KOPT-K1 (cell line): ENCODE results near the gene MYLK.
"Not testable (repeated sequence)": the region's sequence is repeated elsewhere in the genome, so short reads cannot be mapped to it uniquely, and the experiment has no call there.

Source experiments
- H3K27ac ChIP-seq: fragments of 200-600 bp; sonication (generic); 2 replicates; pipeline ENCODE4 v1.5.1; 2016; ENCODE audit warnings: antibody characterized with exemption, mild to moderate bottlenecking, low read depth, low read length; ENCODE audit not compliant: poor library complexity, severe bottlenecking
- H3K36me3 ChIP-seq: fragments of 200-600 bp; sonication (generic); 2 replicates; pipeline ENCODE4 v1.5.1; 2017; ENCODE audit warnings: antibody characterized with exemption, mild to moderate bottlenecking, low read length, moderate library complexity; ENCODE audit not compliant: insufficient read depth
- H3K9me3 ChIP-seq: fragments of 200-600 bp; sonication (generic); 2 replicates; pipeline ENCODE4 v1.5.1; 2017; ENCODE audit warnings: antibody characterized with exemption, low read length, mild to moderate bottlenecking; ENCODE audit not compliant: insufficient read depth, poor library complexity, severe bottlenecking

Gene MYLK

DNA sequence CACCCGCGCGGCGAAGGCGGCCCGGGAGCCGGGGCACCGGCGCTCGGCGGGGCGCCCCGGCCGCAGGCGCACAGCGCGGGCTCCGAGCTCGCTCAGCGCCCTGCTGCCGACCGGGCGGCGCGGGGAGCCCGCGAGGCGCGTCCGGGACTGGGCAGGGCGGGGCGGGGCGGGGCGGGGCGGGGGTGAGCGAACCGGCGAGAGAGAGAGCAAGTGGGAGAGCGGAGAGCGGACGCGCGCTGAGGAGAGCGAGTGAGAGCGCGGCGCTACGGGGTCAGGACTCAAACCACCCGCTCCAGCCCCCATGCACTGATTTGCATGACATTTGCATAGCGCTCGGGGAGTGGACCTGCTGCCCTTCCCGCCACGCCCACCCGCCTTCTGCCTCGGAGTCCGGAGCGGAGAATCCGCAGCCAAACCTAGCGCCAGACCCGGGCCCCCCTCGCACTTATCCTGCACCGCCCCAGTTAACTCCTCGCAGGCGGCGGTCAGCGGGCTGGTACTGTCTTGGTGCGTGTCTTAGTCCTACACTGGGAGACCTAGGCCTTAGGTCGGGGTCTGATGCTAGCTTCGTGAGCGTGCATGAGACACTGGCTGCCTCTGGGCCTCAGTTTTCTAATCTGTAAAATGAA, at the start of gene MYLK:
MYLK (minus strand) TSS at position 130 of the 629 bp plus-strand sequence. CDS start 90,491 bp downstream, outside the sequence.
- Histone ChIP-seq H3K36me3 (no peaks in the 10 kb centered on the region), H3K27ac (no peak within 1 kb of the TSS), H3K9me3 (no peaks in the 10 kb centered on the region)

DNA sequence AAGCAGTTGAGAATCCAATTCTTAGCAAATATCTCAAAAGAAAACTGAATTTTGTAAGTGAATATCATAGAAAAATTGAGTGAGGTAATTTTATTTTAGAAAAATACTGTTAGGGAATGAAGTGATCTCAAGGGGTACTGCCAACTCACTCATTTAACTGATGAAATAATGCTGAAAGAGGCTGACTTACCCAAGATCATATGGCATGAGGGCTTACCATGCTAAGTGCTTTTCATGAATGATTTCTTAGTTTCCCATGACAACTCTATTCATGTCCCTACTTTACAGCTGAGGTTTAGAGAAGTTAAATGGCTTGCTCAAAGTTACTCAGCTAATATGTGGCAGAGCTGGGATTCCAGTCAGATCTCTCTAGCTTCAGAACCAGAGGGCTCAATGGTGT, 46.3 kb upstream of the MYLK start:
- peaks cover 77% of the 10 kb centered on the region for H3K36me3 ChIP-seq
- H3K27ac ChIP-seq: no peak overlapping the region
- H3K9me3 ChIP-seq: peaks cover 1% of the 10 kb centered on the region

- Histone ChIP-seq H3K36me3 (peaks cover 89% of the 10 kb centered on the region), H3K27ac (no peak overlapping the region), H3K9me3 (peaks cover 10% of the 10 kb centered on the region)
Observed at GRCh38 chr3:123929325-123929724, 45.2 kb upstream of the MYLK start.

DNA sequence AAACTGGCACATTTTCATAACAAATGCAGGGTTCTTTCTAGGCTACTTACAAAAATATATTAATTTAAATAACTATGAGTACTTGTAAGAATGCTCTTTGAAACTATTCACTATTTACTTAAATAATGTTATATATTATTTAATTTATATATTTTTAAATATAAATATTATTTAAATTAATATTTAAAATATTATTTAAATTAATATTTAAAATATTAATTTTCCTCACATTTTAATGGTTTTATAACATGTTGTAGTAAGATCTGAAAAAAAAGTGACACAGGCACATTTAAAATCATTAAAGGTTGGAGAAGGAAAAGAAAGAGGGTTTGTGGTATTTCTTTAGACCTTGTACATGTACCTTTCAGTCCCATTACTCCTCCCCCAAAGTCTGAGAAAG, 42.3 kb upstream of the MYLK start:
- no peak overlapping the region for H3K27ac ChIP-seq
- H3K36me3 ChIP-seq: peaks cover 93% of the 10 kb centered on the region
- peaks cover 35% of the 10 kb centered on the region for H3K9me3 ChIP-seq

DNA sequence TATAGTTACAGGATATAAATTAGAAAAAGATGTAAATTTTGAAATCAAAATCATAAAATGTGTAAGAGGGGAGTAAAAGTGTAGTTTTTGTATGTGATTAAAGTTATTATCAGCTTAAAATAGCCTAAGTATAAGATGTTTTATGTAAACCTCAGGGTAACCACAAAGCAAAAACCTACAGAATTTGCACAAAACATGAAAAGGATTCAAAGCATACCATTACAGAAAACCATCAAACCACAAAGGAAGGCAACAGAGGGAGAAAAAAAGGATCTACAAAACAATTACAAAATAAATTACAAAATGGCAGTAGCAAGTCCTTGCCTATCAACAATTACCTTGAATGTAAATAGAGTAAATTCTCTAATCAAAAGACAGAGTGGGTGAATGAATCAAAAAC, 36.7 kb upstream of the MYLK start:
- Histone ChIP-seq H3K36me3 (peaks cover 84% of the 10 kb centered on the region), H3K9me3 (peaks cover 59% of the 10 kb centered on the region), H3K27ac (no peak overlapping the region)

GRCh38 chr3:123920383-123920782, 36.3 kb upstream of the MYLK start:
- H3K9me3 ChIP-seq: peaks cover 57% of the 10 kb centered on the region
- peaks cover 82% of the 10 kb centered on the region for H3K36me3 ChIP-seq
- H3K27ac ChIP-seq: no peak overlapping the region

- Histone ChIP-seq H3K27ac (no peak overlapping the region), H3K9me3 (peaks cover 49% of the 10 kb centered on the region), H3K36me3 (peaks cover 82% of the 10 kb centered on the region)
Observed at GRCh38 chr3:123919353-123919752, 35.2 kb upstream of the MYLK start.

- Histone ChIP-seq H3K36me3 (peaks cover 41% of the 10 kb centered on the region), H3K27ac (no peak overlapping the region), H3K9me3 (peaks cover 9% of the 10 kb centered on the region)
Observed at GRCh38 chr3:123914829-123915228, 30.7 kb upstream of the MYLK start.

GRCh38 chr3:123909785-123910184, 25.7 kb upstream of the MYLK start:
- Histone ChIP-seq H3K27ac (no peak overlapping the region), H3K9me3 (no peaks in the 10 kb centered on the region)

DNA sequence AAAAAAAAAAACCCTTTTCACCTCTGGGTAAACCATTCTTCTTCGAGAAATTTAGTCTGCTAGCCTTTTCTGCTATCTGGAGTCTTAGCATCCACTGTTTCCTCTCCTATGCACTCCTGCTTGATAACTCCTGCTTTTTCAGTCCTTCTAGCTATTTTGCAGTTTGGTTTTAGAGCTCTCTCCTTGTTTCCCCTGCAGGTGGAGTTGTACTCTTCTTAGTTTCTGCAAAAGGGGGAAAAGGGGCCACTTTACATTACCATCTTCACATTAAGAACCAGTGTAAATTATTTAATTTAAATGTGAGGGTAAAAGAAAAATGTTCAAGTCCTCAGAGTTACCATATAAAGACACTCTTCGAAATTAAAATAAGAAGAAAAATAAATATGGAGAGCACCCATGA, 23.6 kb upstream of the MYLK start:
- no peaks in the 10 kb centered on the region for H3K36me3 ChIP-seq
- no peaks in the 10 kb centered on the region for H3K9me3 ChIP-seq
- no peak overlapping the region for H3K27ac ChIP-seq

More at GRCh38 chr3:123909785-123910184, 25.7 kb upstream of the MYLK start:
- peaks cover 5% of the 10 kb centered on the region for H3K36me3 ChIP-seq

GRCh38 chr3:123899300-123899865, 15.3 kb upstream of the MYLK start:
- no peaks in the 10 kb centered on the region for H3K36me3 ChIP-seq
- H3K27ac ChIP-seq: no peak overlapping the region
- H3K9me3 ChIP-seq: peaks cover 3% of the 10 kb centered on the region

DNA sequence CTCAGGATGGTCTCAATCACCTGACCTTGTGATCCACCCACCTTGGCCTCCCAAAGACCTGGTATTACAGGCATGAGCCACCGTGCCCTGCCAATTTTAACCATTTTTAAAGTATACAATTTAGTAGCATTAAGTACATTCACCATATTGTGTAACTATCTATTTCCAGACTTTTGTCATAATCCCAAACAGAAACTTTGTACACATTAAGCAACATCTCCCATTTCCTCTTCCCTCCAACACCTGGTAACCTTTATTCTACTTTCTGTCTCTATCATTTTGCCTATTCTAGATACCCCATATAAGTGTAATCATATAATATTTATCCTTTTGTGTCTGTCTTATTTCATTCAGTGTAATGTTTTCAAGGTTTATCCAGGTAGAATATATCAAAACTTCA, 8.9 kb upstream of the MYLK start:
- no peaks in the 10 kb centered on the region for H3K36me3 ChIP-seq

GRCh38 chr3:123892195-123892594, 8.1 kb upstream of the MYLK start:
- H3K9me3 ChIP-seq: peaks cover 30% of the 10 kb centered on the region
- H3K36me3 ChIP-seq: no peaks in the 10 kb centered on the region
- no peak overlapping the region for H3K27ac ChIP-seq

More for the DNA sequence above, 8.9 kb upstream of the MYLK start:
- peaks cover 30% of the 10 kb centered on the region for H3K9me3 ChIP-seq
- H3K27ac ChIP-seq: no peak overlapping the region

- not testable (repeated sequence) for H3K36me3 ChIP-seq, H3K27ac ChIP-seq
- H3K9me3 ChIP-seq: peaks cover 30% of the 10 kb centered on the region
Observed at GRCh38 chr3:123890991-123891390, 6.9 kb upstream of the MYLK start.

- not testable (repeated sequence) for H3K27ac ChIP-seq, H3K36me3 ChIP-seq
- peaks cover 30% of the 10 kb centered on the region for H3K9me3 ChIP-seq
Observed at GRCh38 chr3:123890162-123890561, 6.0 kb upstream of the MYLK start.

DNA sequence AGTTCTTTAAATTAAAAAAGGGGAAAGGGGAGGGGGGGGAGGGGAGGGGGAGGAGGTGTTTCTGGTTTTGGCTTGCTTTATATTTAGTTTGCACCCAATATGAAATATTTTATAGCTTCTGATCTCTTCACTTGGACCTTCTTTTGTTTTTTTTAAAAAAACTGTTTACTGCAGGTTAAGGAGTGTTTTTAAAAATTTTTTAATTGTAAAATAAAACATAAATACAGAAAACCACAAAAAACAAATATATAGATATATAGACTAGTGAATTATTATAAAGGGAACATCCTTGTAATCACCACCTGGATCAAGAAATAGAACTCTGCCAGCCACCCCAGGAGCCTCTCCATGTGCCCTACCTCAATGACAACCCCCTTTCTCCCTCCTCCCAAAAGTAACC, 861 bp upstream of the MYLK start:
- Histone ChIP-seq H3K36me3 (no peaks in the 10 kb centered on the region), H3K27ac (no peak overlapping the region), H3K9me3 (no peaks in the 10 kb centered on the region)
